ENCODE data around the gene RNF113B.

The RNF113B gene

GRCh38 chr13:98208606-98209005 lies 31.5 kb upstream of the RNF113B start:
- TF ChIP-seq CTCF (IDR thresholded peaks at IDR 0.05; ENCODE audit: insufficient read depth, low read length, missing control alignments), result no peak
- CTCF ChIA-PET, result interaction anchor here (1.1 kb wide), 1 partner anchor 236 kb away, joined by 3 read pairs; no protein-coding TSS in a partner anchor
- no peak overlapping the region for H3K4me3 ChIP-seq (ENCODE audit: low read depth, low read length)
- POLR2A ChIA-PET, result interaction anchor here (1.0 to 1.8 kb wide), 2 partner anchors 13 to 36 kb away, joined by 4 to 6 read pairs; no protein-coding TSS in a partner anchor
- no peak for DNase-seq (ENCODE audit: low read depth, low spot score)

- CTCF ChIA-PET, result interaction anchor here (1.1 to 1.4 kb wide), 2 partner anchors 28 to 174 kb away, joined by 3 to 4 read pairs; no protein-coding TSS in a partner anchor
- H3K4me3 ChIP-seq (ENCODE audit: low read depth, low read length), result peak overlapping the region; percentile 1; the same call in 1 of the 2 replicates
- DNase-seq (ENCODE audit: low read depth, low spot score), result no peak
- POLR2A ChIA-PET, result interaction anchor here (0.7 to 1.8 kb wide), 4 partner anchors 34 to 223 kb away, joined by 3 to 6 read pairs (median 3); no protein-coding TSS in a partner anchor
- TF ChIP-seq CTCF (IDR thresholded peaks at IDR 0.05; ENCODE audit: insufficient read depth, low read length, missing control alignments), result no peak
Measured at GRCh38 chr13:98207416-98207815, 30.3 kb upstream of the RNF113B start.

GRCh38 chr13:98206946-98207345 lies 29.9 kb upstream of the RNF113B start:
- ChIA-PET POLR2A (interaction anchor here (0.7 to 1.8 kb wide), 4 partner anchors 33 to 224 kb away, joined by 3 to 6 read pairs (median 3); no protein-coding TSS in a partner anchor), CTCF (interaction anchor here (1.0 to 1.4 kb wide), 3 partner anchors 12 to 174 kb away, joined by 3 to 4 read pairs (median 3); no protein-coding TSS in a partner anchor)
- no peak for TF ChIP-seq CTCF (IDR thresholded peaks at IDR 0.05; ENCODE audit: insufficient read depth, low read length, missing control alignments)
- H3K4me3 ChIP-seq (ENCODE audit: low read depth, low read length), result no peak overlapping the region
- DNase-seq (ENCODE audit: low read depth, low spot score), result peak; percentile 100

- ChIA-PET POLR2A (no interaction called here), CTCF (no interaction called here)
- TF ChIP-seq CTCF (IDR thresholded peaks at IDR 0.05; ENCODE audit: insufficient read depth, low read length, missing control alignments), result no peak
- DNase-seq (ENCODE audit: low read depth, low spot score), result no peak
- no peak overlapping the region for H3K4me3 ChIP-seq (ENCODE audit: low read depth, low read length)
Measured at GRCh38 chr13:98204546-98204945, 27.5 kb upstream of the RNF113B start.

GRCh38 chr13:98203646-98204326 lies 26.7 kb upstream of the RNF113B start:
- POLR2A ChIA-PET, result no interaction called here
- no peak overlapping the region for H3K4me3 ChIP-seq (ENCODE audit: low read depth, low read length)
- CTCF ChIA-PET, result no interaction called here
- DNase-seq (ENCODE audit: low read depth, low spot score), result no peak
- TF ChIP-seq CTCF (IDR thresholded peaks at IDR 0.05; ENCODE audit: insufficient read depth, low read length, missing control alignments), result no peak

- ChIA-PET POLR2A (interaction anchor here (0.5 kb wide), 1 partner anchor 27 kb away, joined by 3 read pairs; no protein-coding TSS in a partner anchor), CTCF (interaction anchor here (0.9 kb wide), 1 partner anchor 13 kb away, joined by 3 read pairs; no protein-coding TSS in a partner anchor)
- TF ChIP-seq CTCF (IDR thresholded peaks at IDR 0.05; ENCODE audit: insufficient read depth, low read length, missing control alignments), result no peak
- H3K4me3 ChIP-seq (ENCODE audit: low read depth, low read length), result no peak overlapping the region
- no peak for DNase-seq (ENCODE audit: low read depth, low spot score)
Measured at GRCh38 chr13:98201984-98202383, 24.9 kb upstream of the RNF113B start.

Measured in AG04449 (cell line).